SK-N-SH (cell line): Measurements from ENCODE around the gene TAF5. TPM values are rescaled to one million over a fixed set of nuclear protein-coding genes. Genes with fewer than 3 reads are reported as not detected.
"Not testable (repeated sequence)": the region's sequence is repeated elsewhere in the genome, so short reads cannot be mapped to it uniquely, and the experiment has no call there.

Source experiments
- CTCF ChIA-PET: fragments of 300-600, 350-600 bp; formaldehyde crosslinking; extraction: SDS; loops from one replicate; lab custom pipeline; 2021; lab: Yijun Ruan, JAX
- POLR2A ChIA-PET: fragments of 350-600 bp; sonication (Branson Sonifier 250); formaldehyde crosslinking; extraction: SDS; loops from one replicate; lab custom pipeline; 2020; ENCODE audit warnings: antibody characterized with exemption, inconsistent platforms; lab: Yijun Ruan, JAX
- DNase-seq: peaks from one replicate; pipeline ENCODE4 v3.0.0; 2012
- H2AFZ ChIP-seq: fragments of 200-600 bp; sonication (generic); 2 replicates; pipeline ENCODE4 v1.8.1; 2016; ENCODE audit warnings: antibody characterized with exemption, mild to moderate bottlenecking, low read depth
- H3F3A ChIP-seq: fragments of 200-600 bp; sonication (generic); replicated peaks from 2 replicates; pipeline ENCODE3; 2016; ENCODE audit warnings: antibody characterized with exemption, mild to moderate bottlenecking; ENCODE audit not compliant: insufficient read depth
- H3K27ac ChIP-seq, 2 experiments: fragments of 200-500 bp in 1 of 2; fragments of 200-600 bp in 1 of 2; sonication (Bioruptor generic) in 1 of 2; sonication (generic), shearing (Covaris generic) in 1 of 2; 2 replicates each; pipeline versions ENCODE4 v1.5.1 to v1.6.1; 2014 to 2016; ENCODE audit warnings: low read depth in 2 of 2, inconsistent platforms in 1 of 2, low read length in 1 of 2, mild to moderate bottlenecking in 1 of 2, mixed read lengths in 1 of 2
- H3K27me3 ChIP-seq: fragments of 200-600 bp; sonication (generic), shearing (Covaris generic); 2 replicates; pipeline ENCODE4 v1.6.1; 2016; ENCODE audit warnings: mixed run types; ENCODE audit not compliant: insufficient read depth
- H3K36me3 ChIP-seq, 2 experiments: fragments of 200-500 bp in 1 of 2; fragments of 200-600 bp in 1 of 2; sonication (Bioruptor generic) in 1 of 2; sonication (generic) in 1 of 2; replicated peaks in 1 of 2; 2 replicates each; pipeline versions ENCODE3 to v1.5.1; 2014 to 2016; ENCODE audit warnings: low read length in 1 of 2, mild to moderate bottlenecking in 1 of 2; ENCODE audit not compliant: insufficient read depth in 2 of 2, control insufficient read depth in 1 of 2
- H3K4me1 ChIP-seq, 2 experiments: fragments of 200-500 bp in 1 of 2; fragments of 200-600 bp in 1 of 2; sonication (Bioruptor generic) in 1 of 2; sonication (generic), shearing (Covaris generic) in 1 of 2; 2 replicates each; pipeline versions ENCODE4 v1.5.1 to v1.6.1; 2014 to 2016; ENCODE audit warnings: low read depth in 1 of 2, low read length in 1 of 2, mixed run types in 1 of 2; ENCODE audit not compliant: insufficient read depth in 2 of 2, control insufficient read depth in 1 of 2
- H3K4me2 ChIP-seq: fragments of 200-600 bp; sonication (generic), shearing (Covaris generic); 2 replicates; pipeline ENCODE4 v1.6.1; 2017; ENCODE audit warnings: mixed run types
- H3K4me3 ChIP-seq, 2 experiments: fragments of 200-500 bp in 1 of 2; fragments of 200-600 bp in 1 of 2; sonication (Bioruptor generic) in 1 of 2; sonication (generic), shearing (Covaris generic) in 1 of 2; 2 replicates each; pipeline versions ENCODE4 v1.5.1 to v1.8.1; 2014 to 2016; ENCODE audit warnings: low read depth in 2 of 2, inconsistent platforms in 1 of 2, low read length in 1 of 2, mild to moderate bottlenecking in 1 of 2, mixed read lengths in 1 of 2, moderate library complexity in 1 of 2
- H3K79me2 ChIP-seq: fragments of 200-600 bp; sonication (generic); 2 replicates; pipeline ENCODE4 v1.8.1; 2017; ENCODE audit warnings: mild to moderate bottlenecking; ENCODE audit not compliant: insufficient read depth
- H3K9ac ChIP-seq: fragments of 200-600 bp; sonication (generic); 2 replicates; pipeline ENCODE4 v1.6.1; 2017; ENCODE audit warnings: mixed run types
- H3K9me2 ChIP-seq: fragments of 200-600 bp; sonication (generic); 2 replicates; pipeline ENCODE4 v1.6.1; 2017; ENCODE audit warnings: mixed run types
- H3K9me3 ChIP-seq: fragments of 200-600 bp; sonication (generic); 2 replicates; pipeline ENCODE4 v1.6.1; 2017; ENCODE audit warnings: mixed run types, mild to moderate bottlenecking, moderate library complexity
- H4K20me1 ChIP-seq: fragments of 200-600 bp; sonication (generic); 2 replicates; pipeline ENCODE4 v1.6.1; 2017; ENCODE audit warnings: mild to moderate bottlenecking, mixed run types; ENCODE audit not compliant: insufficient read depth
- CHD2 ChIP-seq: fragments of 150-350 bp; IDR thresholded peaks from 2 replicates; pipeline ENCODE4 v1.6.1; 2018; ENCODE audit warnings: low read length; ENCODE audit not compliant: partially characterized antibody
- CTCF ChIP-seq: fragments of 200-600 bp; sonication (generic); IDR thresholded peaks from 2 replicates; pipeline ENCODE4 v1.6.1; 2017; ENCODE audit warnings: antibody characterized with exemption, mild to moderate bottlenecking, moderate library complexity
- ELF1 ChIP-seq: IDR thresholded peaks from 2 replicates; pipeline ENCODE4 v1.4.0; 2012
- FOXJ3 ChIP-seq: sonication (generic); formaldehyde crosslinking; IDR thresholded peaks from 2 replicates; pipeline ENCODE4 v1.5.1; 2020; ENCODE audit warnings: mild to moderate bottlenecking, missing genetic modification reagents
- GATA2 ChIP-seq: sonication (generic); formaldehyde crosslinking; IDR thresholded peaks from 2 replicates; pipeline ENCODE4 v1.5.0; 2020; ENCODE audit warnings: mild to moderate bottlenecking, missing genetic modification reagents
- MEF2A ChIP-seq: IDR thresholded peaks from 2 replicates; pipeline ENCODE4 v1.4.0; 2012; ENCODE audit warnings: low read depth, borderline replicate concordance
- NRF1 ChIP-seq: IDR thresholded peaks from 2 replicates; pipeline ENCODE4 v1.6.1; 2012; ENCODE audit warnings: low read depth, mild to moderate bottlenecking, low read length
- POLR2AphosphoS5 ChIP-seq: IDR thresholded peaks from 2 replicates; pipeline ENCODE4 v1.6.1; 2012; ENCODE audit warnings: low read depth, low read length
- RFX5 ChIP-seq: IDR thresholded peaks from 2 replicates; pipeline ENCODE4 v1.6.1; 2012; ENCODE audit warnings: mild to moderate bottlenecking, improper control_type of control experiment, low read length
- SIN3A ChIP-seq: IDR thresholded peaks from 2 replicates; pipeline ENCODE4 v1.6.1; 2012; ENCODE audit warnings: low read depth, mild to moderate bottlenecking, low read length, moderate library complexity, borderline replicate concordance
- TEAD4 ChIP-seq: IDR thresholded peaks from 2 replicates; pipeline ENCODE4 v1.4.0; 2012; ENCODE audit warnings: mild to moderate bottlenecking, borderline replicate concordance; ENCODE audit not compliant: insufficient read depth
- YY1 ChIP-seq: IDR thresholded peaks from 2 replicates; pipeline ENCODE4 v1.4.0; 2012; ENCODE audit warnings: low read depth, mild to moderate bottlenecking
- WGBS: methylation state at CpG from one replicate; pipeline ENCODE4 v1.1.6; 2017; ENCODE audit warnings: low lambda C conversion rate; 5-methylcytosine and 5-hydroxymethylcytosine counted together
- polyA plus RNA-seq, 3 experiments: library from polyadenylated mRNA; depleted of rRNA; stranded (reverse); fragments of >200 nt; gene quantifications; 2 replicates each; pipeline ENCODE4 v1.2.3, GENCODE V29; 2012

The TAF5 gene
- polyA plus RNA-seq, 1 of the 3 experiments (the other 2 are of a cell fraction), result 1.3 TPM

- 65% methylated on average over 5 of the region's 5 CpGs for WGBS
- Histone ChIP-seq H2AFZ (no peak overlapping the region), H3F3A (peaks cover 3% of the 10 kb centered on the region), H4K20me1 (no peaks in the 10 kb centered on the region), H3K36me3 (no peaks in the 10 kb centered on the region), H3K79me2 (no peaks in the 10 kb centered on the region), H3K27ac (no peak overlapping the region), H3K9ac (no peak overlapping the region), H3K4me3 (no peak overlapping the region), H3K4me2 (no peak overlapping the region), H3K27me3 (no peaks in the 10 kb centered on the region), H3K9me3 (no peaks in the 10 kb centered on the region), H3K9me2 (no peaks in the 10 kb centered on the region), H3K4me1 (no peaks in the 10 kb centered on the region)
- no peak for TF ChIP-seq CHD2
- TF ChIP-seq ELF1, result no peak
- TF ChIP-seq NRF1, result no peak
- TF ChIP-seq SIN3A, result no peak
- TF ChIP-seq TEAD4, result no peak
- TF ChIP-seq RFX5, result no peak
- no peak for TF ChIP-seq GATA2
- no peak for TF ChIP-seq FOXJ3
- no peak for TF ChIP-seq POLR2AphosphoS5
- TF ChIP-seq YY1, result no peak
- TF ChIP-seq MEF2A, result no peak
- TF ChIP-seq CTCF, result no peak
- POLR2A ChIA-PET, result interaction anchor here (0.6 kb wide), 1 partner anchor 374 kb away, joined by 3 read pairs; no protein-coding TSS in a partner anchor
- DNase-seq, result no peak
- CTCF ChIA-PET, result no interaction called here
Measured at GRCh38 chr10:103355906-103356599, 11.7 kb upstream of the TAF5 start.

- H3K4me2 ChIP-seq, H3K4me3 ChIP-seq, H3K9ac ChIP-seq, H2AFZ ChIP-seq, H3K27ac ChIP-seq, DNase-seq, CTCF ChIA-PET, H3K79me2 ChIP-seq, H3F3A ChIP-seq, H3K9me3 ChIP-seq, H3K36me3 ChIP-seq, H3K4me1 ChIP-seq, H4K20me1 ChIP-seq, H3K27me3 ChIP-seq, H3K9me2 ChIP-seq, POLR2A ChIA-PET: not testable (repeated sequence)
- WGBS, result 95% methylated on average over 4 of the region's 4 CpGs
Measured at GRCh38 chr10:103359493-103359892, 8.3 kb upstream of the TAF5 start.
